ENCODE measurements around the gene JUP. TPM values are rescaled to one million over a fixed set of nuclear protein-coding genes. Genes with fewer than 3 reads are reported as not detected.

The JUP gene
- total RNA-seq, 2 donors from 2014 or later = 234 to 256 TPM

DNA sequence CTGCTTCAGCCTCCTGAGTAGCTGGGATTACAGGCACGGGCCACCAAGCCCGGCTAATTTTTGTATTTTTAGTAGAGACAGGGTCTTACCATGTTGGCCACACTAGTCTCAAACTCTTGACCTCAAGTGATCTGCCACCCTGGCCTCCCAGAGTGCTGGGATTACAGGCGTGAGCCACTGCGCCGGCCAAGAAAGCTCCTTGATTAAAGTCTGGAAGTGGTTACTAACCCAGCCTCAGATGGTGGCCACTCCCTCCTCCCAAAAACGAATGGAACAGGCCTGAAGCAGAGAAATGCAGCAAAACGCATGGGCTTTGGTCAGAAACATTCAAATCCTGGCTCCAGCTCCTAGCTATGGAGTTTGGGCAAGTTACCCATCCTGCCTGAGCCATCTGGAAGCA lies 37.6 kb upstream of the JUP start:
- H3K4me3 ChIP-seq = no peak overlapping the region
- TF ChIP-seq, protein P1, sequence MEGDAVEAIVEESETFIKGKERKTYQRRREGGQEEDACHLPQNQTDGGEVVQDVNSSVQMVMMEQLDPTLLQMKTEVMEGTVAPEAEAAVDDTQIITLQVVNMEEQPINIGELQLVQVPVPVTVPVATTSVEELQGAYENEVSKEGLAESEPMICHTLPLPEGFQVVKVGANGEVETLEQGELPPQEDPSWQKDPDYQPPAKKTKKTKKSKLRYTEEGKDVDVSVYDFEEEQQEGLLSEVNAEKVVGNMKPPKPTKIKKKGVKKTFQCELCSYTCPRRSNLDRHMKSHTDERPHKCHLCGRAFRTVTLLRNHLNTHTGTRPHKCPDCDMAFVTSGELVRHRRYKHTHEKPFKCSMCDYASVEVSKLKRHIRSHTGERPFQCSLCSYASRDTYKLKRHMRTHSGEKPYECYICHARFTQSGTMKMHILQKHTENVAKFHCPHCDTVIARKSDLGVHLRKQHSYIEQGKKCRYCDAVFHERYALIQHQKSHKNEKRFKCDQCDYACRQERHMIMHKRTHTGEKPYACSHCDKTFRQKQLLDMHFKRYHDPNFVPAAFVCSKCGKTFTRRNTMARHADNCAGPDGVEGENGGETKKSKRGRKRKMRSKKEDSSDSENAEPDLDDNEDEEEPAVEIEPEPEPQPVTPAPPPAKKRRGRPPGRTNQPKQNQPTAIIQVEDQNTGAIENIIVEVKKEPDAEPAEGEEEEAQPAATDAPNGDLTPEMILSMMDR (IDR thresholded peaks at IDR 0.05) = no peak
- H3K27me3 ChIP-seq = no peaks in the 10 kb centered on the region
- no peaks in the 10 kb centered on the region for H3K4me1 ChIP-seq
- no peaks in the 10 kb centered on the region for H3K9me3 ChIP-seq
- no peak for DNase-seq (ENCODE audit: low spot score)
- H3K27ac ChIP-seq = no peak overlapping the region
- H3K36me3 ChIP-seq = peaks cover 33% of the 10 kb centered on the region

- H3K9me3 ChIP-seq = no peaks in the 10 kb centered on the region
- H3K36me3 ChIP-seq = peaks cover 31% of the 10 kb centered on the region
- no peaks in the 10 kb centered on the region for H3K4me1 ChIP-seq
- no peak overlapping the region for H3K27ac ChIP-seq
- H3K4me3 ChIP-seq = no peak overlapping the region
- TF ChIP-seq, protein P1 (IDR thresholded peaks at IDR 0.05) = no peak
- no peak for DNase-seq (ENCODE audit: low spot score)
- H3K27me3 ChIP-seq = no peaks in the 10 kb centered on the region
These were observed 37.1 kb upstream of the JUP start for GRCh38 chr17:41823580-41823979.

DNA sequence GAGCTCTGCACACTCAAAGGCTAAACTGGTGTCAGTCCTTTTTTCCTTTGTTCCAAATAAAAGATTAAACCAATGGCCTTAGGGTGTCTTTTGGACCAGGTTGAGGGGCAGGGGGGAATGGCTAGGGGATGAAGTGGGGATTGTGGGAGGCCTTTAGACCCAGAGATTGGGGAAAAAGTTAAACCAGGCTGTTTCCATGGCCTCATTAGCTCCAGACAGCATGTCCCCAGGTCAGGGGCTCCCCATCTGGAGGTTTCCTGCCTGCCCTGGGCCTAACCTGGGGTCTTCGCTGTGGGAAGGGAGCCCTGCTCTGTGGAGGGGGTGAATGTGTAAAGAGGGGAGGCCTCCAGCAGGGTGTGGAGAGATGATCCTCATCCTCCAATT lies 36.6 kb upstream of the JUP start:
- H3K36me3 ChIP-seq = peaks cover 30% of the 10 kb centered on the region
- H3K9me3 ChIP-seq = no peaks in the 10 kb centered on the region
- no peak for DNase-seq (ENCODE audit: low spot score)
- no peaks in the 10 kb centered on the region for H3K27me3 ChIP-seq
- no peaks in the 10 kb centered on the region for H3K4me1 ChIP-seq
- no peak overlapping the region for H3K4me3 ChIP-seq
- TF ChIP-seq, protein P1 (IDR thresholded peaks at IDR 0.05) = no peak
- no peak overlapping the region for H3K27ac ChIP-seq

- Histone ChIP-seq H3K36me3 (peaks cover 23% of the 10 kb centered on the region), H3K27ac (no peak overlapping the region), H3K4me1 (no peaks in the 10 kb centered on the region), H3K27me3 (no peaks in the 10 kb centered on the region), H3K4me3 (no peak overlapping the region), H3K9me3 (no peaks in the 10 kb centered on the region)
- TF ChIP-seq, protein P1 (IDR thresholded peaks at IDR 0.05) = no peak
- DNase-seq (ENCODE audit: low spot score) = no peak
These were observed 36.0 kb upstream of the JUP start for GRCh38 chr17:41822216-41823140.

DNA sequence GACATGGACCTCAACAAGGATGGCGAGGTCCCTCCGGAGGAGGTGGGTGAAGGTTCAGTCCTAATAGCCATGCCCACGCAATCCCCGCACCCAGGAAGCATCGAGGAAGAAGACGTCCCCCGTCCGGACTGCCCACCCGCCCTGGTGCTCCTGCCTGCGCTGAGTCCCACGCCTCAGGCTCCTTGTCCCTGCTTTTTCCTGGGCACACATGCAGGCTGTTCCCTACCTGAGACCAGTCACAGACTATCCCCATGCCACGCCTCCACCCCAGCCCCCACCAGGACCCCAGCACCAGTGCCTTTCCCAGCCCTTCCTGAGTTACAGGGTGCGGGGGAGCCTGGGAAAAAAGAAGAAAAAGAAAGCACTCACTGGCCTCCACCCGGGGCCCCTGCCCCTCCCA lies 35.3 kb upstream of the JUP start:
- DNase-seq (ENCODE audit: low spot score) = no peak
- H3K9me3 ChIP-seq = no peaks in the 10 kb centered on the region
- H3K27me3 ChIP-seq = no peaks in the 10 kb centered on the region
- no peak overlapping the region for H3K4me3 ChIP-seq
- H3K36me3 ChIP-seq = peaks cover 19% of the 10 kb centered on the region
- H3K4me1 ChIP-seq = no peaks in the 10 kb centered on the region
- TF ChIP-seq, protein P1 (IDR thresholded peaks at IDR 0.05) = no peak
- H3K27ac ChIP-seq = no peak overlapping the region

Data from right atrium auricular region (tissue), 2 donors.